H1 (cell line): ENCODE data around the gene COL5A1. TPM values are rescaled to one million over a fixed set of nuclear protein-coding genes. Genes with fewer than 3 reads are reported as not detected.

ENCODE experiments used
- CTCF ChIA-PET: fragments of 300-600 bp; sonication (Branson Sonifier 250); formaldehyde crosslinking; loops from one replicate; lab custom pipeline; 2021; ENCODE audit not compliant: partially characterized antibody; lab: Charles Lee
- POLR2A ChIA-PET: fragments of 300-600 bp; sonication (Branson Sonifier 250); formaldehyde crosslinking; loops from one replicate; lab custom pipeline; 2021; ENCODE audit warnings: inconsistent platforms; ENCODE audit not compliant: partially characterized antibody; lab: Charles Lee
- DNase-seq, 2 experiments: peaks; one replicate each; pipeline versions ENCODE4 v3.0.0 to v3.0.0-alpha.2; 2010 to 2022; ENCODE audit warnings: low spot score in 2 of 2, low read depth in 1 of 2, mixed read lengths in 1 of 2
- FAIRE-seq: peaks from 2 replicates; lab custom pipeline; 2011; peaks lifted over from hg19 to GRCh38; lab: Jason Lieb, UNC
- H2AFZ ChIP-seq: 2 replicates; pipeline ENCODE4 v1.8.1; 2012; ENCODE audit warnings: low read length, inconsistent platforms
- H2AK5ac ChIP-seq: 2 replicates; pipeline ENCODE4 v1.6.1; 2013; ENCODE audit warnings: low read depth, low read length
- H2BK120ac ChIP-seq: replicated peaks from 2 replicates; pipeline ENCODE3; 2013; ENCODE audit warnings: low read depth, low read length, inconsistent platforms
- H2BK12ac ChIP-seq: 2 replicates; pipeline ENCODE4 v1.6.1; 2013; ENCODE audit warnings: low read depth, low read length
- H2BK15ac ChIP-seq: 2 replicates; pipeline ENCODE4 v1.6.1; 2013; ENCODE audit warnings: low read length
- H2BK20ac ChIP-seq: 2 replicates; pipeline ENCODE4 v1.6.1; 2013; ENCODE audit warnings: low read length
- H2BK5ac ChIP-seq: 2 replicates; pipeline ENCODE4 v1.6.1; 2013; ENCODE audit warnings: low read depth, low read length
- H3K14ac ChIP-seq: 2 replicates; pipeline ENCODE4 v1.6.1; 2013; ENCODE audit warnings: inconsistent platforms; ENCODE audit not compliant: insufficient read length
- H3K18ac ChIP-seq: 2 replicates; pipeline ENCODE4 v1.6.1; 2013; ENCODE audit warnings: low read length; ENCODE audit errors: extremely low read depth
- H3K23ac ChIP-seq: 2 replicates; pipeline ENCODE4 v1.6.1; 2013; ENCODE audit warnings: inconsistent platforms; ENCODE audit not compliant: insufficient read length
- H3K23me2 ChIP-seq: 2 replicates; pipeline ENCODE4 v1.6.1; 2013; ENCODE audit warnings: low read depth, low read length
- H3K27ac ChIP-seq: 2 replicates; pipeline ENCODE4 v1.6.1; 2011; ENCODE audit warnings: low read depth, low read length, inconsistent platforms
- H3K27me3 ChIP-seq, 4 experiments: replicated peaks in 1 of 4; 1 replicate in 1 of 4; 2 replicates in 3 of 4; pipeline versions ENCODE4 v1.6.1 to v1.8.1; 2011 to 2013; ENCODE audit warnings: low read length in 3 of 4, mild to moderate bottlenecking in 3 of 4, inconsistent platforms in 2 of 4, mixed read lengths in 2 of 4, moderate library complexity in 1 of 4; ENCODE audit not compliant: control insufficient read depth in 3 of 4, insufficient read depth in 3 of 4; ENCODE audit errors: extremely low read depth in 1 of 4
- H3K36me3 ChIP-seq, 4 experiments: 2 replicates each; pipeline versions ENCODE4 v1.6.1 to v1.8.1; 2011 to 2013; ENCODE audit warnings: mild to moderate bottlenecking in 4 of 4, low read length in 3 of 4, moderate library complexity in 2 of 4, control low read depth in 1 of 4, inconsistent platforms in 1 of 4; ENCODE audit not compliant: insufficient read depth in 4 of 4, control insufficient read depth in 2 of 4
- H3K4ac ChIP-seq: replicated peaks from 2 replicates; pipeline ENCODE3; 2013; ENCODE audit warnings: low read length, low read depth, mixed read lengths, inconsistent platforms; ENCODE audit not compliant: insufficient read length
- H3K4me1 ChIP-seq, 4 experiments: replicated peaks in 1 of 4; 1 replicate in 1 of 4; 2 replicates in 3 of 4; pipeline versions ENCODE4 v1.6.1 to v1.8.1; 2011 to 2013; ENCODE audit warnings: low read length in 3 of 4, inconsistent platforms in 2 of 4, mixed read lengths in 1 of 4; ENCODE audit not compliant: insufficient read depth in 4 of 4, control insufficient read depth in 3 of 4
- H3K4me2 ChIP-seq, 2 experiments: 2 replicates each; pipeline versions ENCODE4 v1.6.1 to v1.8.1; 2011 to 2013; ENCODE audit warnings: low read depth in 2 of 2, low read length in 2 of 2, control low read depth in 1 of 2, inconsistent platforms in 1 of 2, mild to moderate bottlenecking in 1 of 2; ENCODE audit not compliant: insufficient read depth in 1 of 2
- H3K4me3 ChIP-seq, 4 experiments: fragments of 200-600, 300-600 bp in 1 of 4; sonication (generic), shearing (Covaris generic), sonication (Bioruptor Twin) in 1 of 4; 2 replicates each; pipeline versions ENCODE4 v1.5.1 to v1.8.1; 2011 to 2016; ENCODE audit warnings: low read length in 4 of 4, low read depth in 3 of 4, control low read depth in 2 of 4, inconsistent platforms in 2 of 4, mild to moderate bottlenecking in 2 of 4, mixed read lengths in 1 of 4, moderate library complexity in 1 of 4; ENCODE audit not compliant: insufficient read depth in 2 of 4; ENCODE audit errors: extremely low read depth in 1 of 4
- H3K56ac ChIP-seq: replicated peaks from 2 replicates; pipeline ENCODE3; 2013; ENCODE audit warnings: low read depth, mild to moderate bottlenecking, mixed read lengths, low read length, inconsistent platforms; ENCODE audit not compliant: insufficient read length
- H3K79me1 ChIP-seq: 2 replicates; pipeline ENCODE4 v1.6.1; 2013; ENCODE audit warnings: low read depth, low read length, control low read depth
- H3K79me2 ChIP-seq, 2 experiments: 2 replicates each; pipeline versions ENCODE4 v1.6.1 to v1.8.1; 2012 to 2013; ENCODE audit warnings: low read length in 2 of 2, mild to moderate bottlenecking in 2 of 2, inconsistent platforms in 1 of 2; ENCODE audit not compliant: insufficient read depth in 2 of 2, control insufficient read depth in 1 of 2
- H3K9ac ChIP-seq, 4 experiments: replicated peaks in 1 of 4; 1 replicate in 1 of 4; 2 replicates in 3 of 4; pipeline versions ENCODE4 v1.6.1 to v1.8.1; 2011 to 2013; ENCODE audit warnings: low read depth in 3 of 4, low read length in 3 of 4, control low read depth in 2 of 4, mild to moderate bottlenecking in 2 of 4, moderate library complexity in 2 of 4, inconsistent platforms in 1 of 4; ENCODE audit errors: extremely low read depth in 1 of 4
- H3K9me3 ChIP-seq, 2 experiments: 2 replicates each; pipeline versions ENCODE4 v1.6.1 to v1.8.1; 2012 to 2013; ENCODE audit warnings: mild to moderate bottlenecking in 2 of 2, moderate library complexity in 2 of 2, control low read depth in 1 of 2, inconsistent platforms in 1 of 2, low read depth in 1 of 2, low read length in 1 of 2, mixed read lengths in 1 of 2; ENCODE audit not compliant: insufficient read depth in 2 of 2
- H4K20me1 ChIP-seq, 2 experiments: replicated peaks in 1 of 2; 2 replicates each; pipeline versions ENCODE3 to v1.8.1; 2011 to 2013; ENCODE audit warnings: inconsistent platforms in 2 of 2, low read length in 2 of 2, mild to moderate bottlenecking in 1 of 2; ENCODE audit not compliant: insufficient read depth in 2 of 2, control insufficient read depth in 1 of 2
- H4K5ac ChIP-seq: 2 replicates; pipeline ENCODE4 v1.6.1; 2013; ENCODE audit warnings: low read length, low read depth, mixed read lengths, inconsistent platforms; ENCODE audit not compliant: insufficient read length
- H4K8ac ChIP-seq: 2 replicates; pipeline ENCODE4 v1.8.0; 2013; ENCODE audit warnings: mild to moderate bottlenecking, moderate library complexity, low read length, inconsistent platforms; ENCODE audit not compliant: insufficient read depth; ENCODE audit errors: extremely low read depth
- H4K91ac ChIP-seq: replicated peaks from 2 replicates; pipeline ENCODE3; 2013; ENCODE audit warnings: low read length, mixed read lengths, inconsistent platforms; ENCODE audit not compliant: insufficient read length
- CBX5 ChIP-seq: fragments of 300-800, 300-1000 bp; sonication (generic); IDR thresholded peaks from 2 replicates; pipeline ENCODE4 v1.7.1; 2016; ENCODE audit warnings: antibody characterized with exemption, low read length, low read depth
- CEBPB ChIP-seq: IDR thresholded peaks from 2 replicates; pipeline ENCODE4 v1.6.1; 2012; ENCODE audit warnings: low read depth, low read length
- EZH2 ChIP-seq: fragments of 200-600 bp; sonication (generic); IDR thresholded peaks from 2 replicates; pipeline ENCODE4 v1.7.1; 2012; ENCODE audit warnings: low read depth, mild to moderate bottlenecking, moderate library complexity, low read length, inconsistent platforms; ENCODE audit not compliant: severe bottlenecking
- NANOG ChIP-seq: IDR thresholded peaks from 2 replicates; pipeline ENCODE4 v1.6.1; 2011; ENCODE audit warnings: low read length, low read depth, mild to moderate bottlenecking, inconsistent platforms; ENCODE audit not compliant: insufficient read depth, poor library complexity, severe bottlenecking
- RNF2 ChIP-seq: fragments of 200-900, 300-1000 bp; sonication (generic); IDR thresholded peaks from 2 replicates; pipeline ENCODE4 v1.7.1; 2016; ENCODE audit warnings: borderline replicate concordance, low read depth, mild to moderate bottlenecking, antibody characterized with exemption, low read length; ENCODE audit not compliant: poor library complexity, severe bottlenecking; ENCODE audit errors: missing control alignments
- TAF7 ChIP-seq: optimal IDR thresholded peaks from 2 replicates; pipeline ENCODE3; 2011; ENCODE audit warnings: low read depth, mild to moderate bottlenecking, inconsistent platforms, low read length, moderate library complexity, borderline replicate concordance
- WGBS, 2 experiments: shearing (Covaris generic) in 1 of 2; methylation state at CpG; one replicate each; pipeline versions ENCODE4 v1.1.6 to v1.1.7; 2013 to 2015; ENCODE audit warnings: low lambda C conversion rate in 2 of 2, mixed read lengths in 2 of 2, inconsistent platforms in 1 of 2, low coverage in 1 of 2, missing lambda C conversion rate in 1 of 2; ENCODE audit not compliant: insufficient replicate concordance in 2 of 2, insufficient coverage in 1 of 2, insufficient read length in 1 of 2; ENCODE audit errors: extremely low coverage in 1 of 2, missing lambda C conversion rate in 1 of 2; 5-methylcytosine and 5-hydroxymethylcytosine counted together
- polyA plus RNA-seq, 7 experiments: library from polyadenylated mRNA; depleted of rRNA in 3 of 7; stranded (reverse) in 5 of 7; unstranded in 2 of 7; fragments of >200 nt in 5 of 7; fragments of 200-250 nt in 2 of 7; gene quantifications; 1 replicate in 5 of 7; 2 replicates in 1 of 7; 4 replicates in 1 of 7; pipeline versions ENCODE4 v1.2.1 to v1.2.3, GENCODE V29; 2011 to 2013; ENCODE audit warnings: missing spikeins in 2 of 7, mixed read lengths in 2 of 7
- total RNA-seq: library from RNA; stranded (reverse); fragmentation: NEBNext Ultra II Directional; extraction: Animal tissue kit (Norgen Biotek cat#: 25700); gene quantifications from 2 replicates; pipeline ENCODE4 v1.2.1, GENCODE V29; 2021

The COL5A1 gene
- total and polyA plus RNA-seq, 2 of the 8 experiments (the other 6 are each of a cell fraction or from before 2014, with no cell fraction given) = 3.8 to 12.0 TPM

DNA sequence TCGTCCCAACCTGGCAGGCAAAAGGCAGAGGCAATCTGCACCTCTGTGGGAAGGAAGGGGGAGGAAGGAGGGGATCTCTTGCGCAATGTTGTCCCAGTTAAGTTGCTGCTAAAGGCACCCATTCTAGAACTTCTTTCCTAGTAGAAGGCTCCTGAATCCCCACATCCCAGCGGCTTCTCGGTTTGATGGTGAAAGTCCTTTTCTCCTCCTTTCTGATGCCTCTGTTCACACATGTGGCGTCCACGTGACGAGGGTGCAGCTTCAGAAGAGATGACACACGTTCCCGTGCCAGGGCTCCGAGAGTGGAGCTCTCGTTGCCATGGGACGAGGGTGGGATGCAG, 142.1 kb downstream of the COL5A1 start:
- no peak overlapping the region for H3K4me2 ChIP-seq
- no peaks in the 10 kb centered on the region for H4K20me1 ChIP-seq
- H3K27ac ChIP-seq = no peak overlapping the region
- H4K8ac ChIP-seq = no peak overlapping the region
- H4K91ac ChIP-seq = no peak overlapping the region
- H3K79me1 ChIP-seq = no peaks in the 10 kb centered on the region
- H3K9ac ChIP-seq = no peak overlapping the region
- no peak overlapping the region for H3K14ac ChIP-seq
- DNase-seq (no peak), FAIRE-seq (no peak)
- no peaks in the 10 kb centered on the region for H3K27me3 ChIP-seq
- H3K4ac ChIP-seq = no peak overlapping the region
- no peak overlapping the region for H3K56ac ChIP-seq
- CTCF ChIA-PET = interaction anchor here (0.9 to 8.3 kb wide), 9 partner anchors 12 to 201 kb away, joined by 3 to 79 read pairs (median 6); no protein-coding TSS in a partner anchor
- peaks cover 8% of the 10 kb centered on the region; the same call in 1 of the 2 replicates for H3K23me2 ChIP-seq
- H2BK15ac ChIP-seq = no peak overlapping the region
- POLR2A ChIA-PET = no interaction called here
- no peak overlapping the region for H2BK5ac ChIP-seq
- no peak overlapping the region for H3K18ac ChIP-seq
- H3K23ac ChIP-seq = no peak overlapping the region
- H3K4me3 ChIP-seq = no peak overlapping the region
- no peak overlapping the region for H2BK20ac ChIP-seq
- H4K5ac ChIP-seq = no peak overlapping the region
- H2AFZ ChIP-seq = no peak overlapping the region
- H3K4me1 ChIP-seq = peaks cover 0 to 7% (median 3%) of the 10 kb centered on the region in 4 experiments; a peak in 4 of 7 replicates
- H2AK5ac ChIP-seq = no peak overlapping the region
- no peak overlapping the region for H2BK120ac ChIP-seq
- no peaks in the 10 kb centered on the region for H3K36me3 ChIP-seq
- H3K79me2 ChIP-seq = no peaks in the 10 kb centered on the region
- no peaks in the 10 kb centered on the region for H3K9me3 ChIP-seq
- WGBS, 2 experiments = 90% methylated on average over 10 of the region's 12 CpGs; no CpG with 5 or more reads in 1 of the 2 experiments
- TF ChIP-seq NANOG = no peak
- TF ChIP-seq EZH2 = no peak
- peak; percentile 96 for TF ChIP-seq CEBPB
- TF ChIP-seq CBX5 = no peak
- no peak for TF ChIP-seq TAF7
- TF ChIP-seq RNF2 = no peak
- H2BK12ac ChIP-seq = no peak overlapping the region
